ENCODE results near the gene TMOD2. TPM values are rescaled to one million over a fixed set of nuclear protein-coding genes. Genes with fewer than 3 reads are reported as not detected.

TMOD2 gene
- total RNA-seq, 1 donor from 2014 or later = 8.4 TPM

- Histone ChIP-seq H3K9ac (ENCODE audit: low read depth in 1 of 3, low read length in 3 of 3) (no peak overlapping the region), H3K27me3 (ENCODE audit: control insufficient read depth in 3 of 3, insufficient read depth in 3 of 3, low read length in 3 of 3) (no peaks in the 10 kb centered on the region), H3K4me3 (ENCODE audit: low read length in 3 of 3) (no peak overlapping the region), H3K4me1 (ENCODE audit: control insufficient read depth in 3 of 3, insufficient read depth in 3 of 3, low read length in 3 of 3) (peaks cover 6 to 22% (median 13%) of the 10 kb centered on the region in 3 donors), H3K27ac (ENCODE audit: low read depth, low read length) (no peak overlapping the region), H3K9me3 (ENCODE audit: control insufficient read depth in 3 of 3, low read length in 3 of 3) (no peaks in the 10 kb centered on the region), H3K36me3 (ENCODE audit: control insufficient read depth in 3 of 3, insufficient read depth in 3 of 3, low read length in 3 of 3) (no peaks in the 10 kb centered on the region)
These were observed 93.5 kb downstream of the TMOD2 start for GRCh38 chr15:51844747-51845426.

GRCh38 chr15:51846066-51846462 lies 94.7 kb downstream of the TMOD2 start:
- H3K9me3 ChIP-seq (ENCODE audit: control insufficient read depth in 3 of 3, low read length in 3 of 3) = no peaks in the 10 kb centered on the region
- H3K9ac ChIP-seq (ENCODE audit: low read depth in 1 of 3, low read length in 3 of 3) = no peak overlapping the region
- no peaks in the 10 kb centered on the region for H3K27me3 ChIP-seq (ENCODE audit: control insufficient read depth in 3 of 3, insufficient read depth in 3 of 3, low read length in 3 of 3)
- H3K27ac ChIP-seq (ENCODE audit: low read depth, low read length) = no peak overlapping the region
- no peak overlapping the region for H3K4me3 ChIP-seq (ENCODE audit: low read length in 3 of 3)
- no peaks in the 10 kb centered on the region for H3K36me3 ChIP-seq (ENCODE audit: control insufficient read depth in 3 of 3, insufficient read depth in 3 of 3, low read length in 3 of 3)
- H3K4me1 ChIP-seq (ENCODE audit: control insufficient read depth in 3 of 3, insufficient read depth in 3 of 3, low read length in 3 of 3) = peaks cover 5 to 22% (median 13%) of the 10 kb centered on the region in 3 donors

DNA sequence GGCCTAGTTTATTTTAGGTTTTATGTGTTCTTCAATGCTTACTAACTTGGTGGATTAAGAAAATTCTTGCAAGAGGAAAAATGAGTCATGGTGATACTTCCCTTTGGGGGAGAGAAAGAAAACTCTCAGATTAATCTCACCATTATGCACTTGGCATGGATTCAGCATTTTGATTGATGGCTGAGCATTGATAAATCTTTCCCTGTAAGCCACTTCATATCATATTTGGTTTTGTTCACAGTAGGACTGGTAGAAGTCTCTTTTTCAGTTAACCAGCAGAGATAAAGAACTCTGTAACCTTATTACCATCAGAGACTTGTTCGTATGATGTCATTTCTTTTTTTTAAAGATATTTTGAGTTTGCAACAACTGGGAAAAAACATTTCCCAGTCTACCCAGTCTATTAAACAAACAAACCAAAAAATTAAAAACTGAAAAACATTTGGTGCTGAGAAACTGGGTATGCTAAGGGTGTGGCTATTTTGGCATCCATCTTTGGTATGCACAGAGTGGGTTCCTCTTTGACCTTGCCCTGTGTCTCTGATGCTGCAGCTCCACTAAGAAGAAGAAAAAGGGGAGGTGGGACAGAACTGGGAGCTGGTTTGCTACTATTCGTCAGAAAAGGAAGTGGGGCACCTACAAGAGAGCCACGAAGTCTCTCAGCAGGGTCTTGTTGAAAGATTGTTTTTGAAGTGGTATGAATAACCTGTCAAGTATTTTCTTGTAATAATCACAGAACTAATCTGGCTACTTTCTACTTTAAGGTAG lies 95.2 kb downstream of the TMOD2 start:
- no peaks in the 10 kb centered on the region for H3K9me3 ChIP-seq (ENCODE audit: control insufficient read depth in 3 of 3, low read length in 3 of 3)
- H3K27me3 ChIP-seq (ENCODE audit: control insufficient read depth in 3 of 3, insufficient read depth in 3 of 3, low read length in 3 of 3) = no peaks in the 10 kb centered on the region
- peak overlapping the region; percentile 46 for H3K27ac ChIP-seq (ENCODE audit: low read depth, low read length)
- H3K4me1 ChIP-seq (ENCODE audit: control insufficient read depth in 3 of 3, insufficient read depth in 3 of 3, low read length in 3 of 3) = peaks cover 5 to 22% (median 13%) of the 10 kb centered on the region in 3 donors
- H3K9ac ChIP-seq (ENCODE audit: low read depth in 1 of 3, low read length in 3 of 3) = no peak overlapping the region
- no peaks in the 10 kb centered on the region for H3K36me3 ChIP-seq (ENCODE audit: control insufficient read depth in 3 of 3, insufficient read depth in 3 of 3, low read length in 3 of 3)
- H3K4me3 ChIP-seq (ENCODE audit: low read length in 3 of 3) = no peak overlapping the region

GRCh38 chr15:51848811-51849210 lies 97.4 kb downstream of the TMOD2 start:
- peaks cover 5 to 9% (median 6%) of the 10 kb centered on the region in 3 donors for H3K4me1 ChIP-seq (ENCODE audit: control insufficient read depth in 3 of 3, insufficient read depth in 3 of 3, low read length in 3 of 3)
- H3K4me3 ChIP-seq (ENCODE audit: low read length in 3 of 3) = no peak overlapping the region
- H3K27me3 ChIP-seq (ENCODE audit: control insufficient read depth in 3 of 3, insufficient read depth in 3 of 3, low read length in 3 of 3) = no peaks in the 10 kb centered on the region
- H3K36me3 ChIP-seq (ENCODE audit: control insufficient read depth in 3 of 3, insufficient read depth in 3 of 3, low read length in 3 of 3) = no peaks in the 10 kb centered on the region
- H3K9me3 ChIP-seq (ENCODE audit: control insufficient read depth in 3 of 3, low read length in 3 of 3) = no peaks in the 10 kb centered on the region
- no peak overlapping the region for H3K9ac ChIP-seq (ENCODE audit: low read depth in 1 of 3, low read length in 3 of 3)
- H3K27ac ChIP-seq (ENCODE audit: low read depth, low read length) = no peak overlapping the region

GRCh38 chr15:51849860-51850259 lies 98.5 kb downstream of the TMOD2 start:
- Histone ChIP-seq H3K27me3 (ENCODE audit: control insufficient read depth in 3 of 3, insufficient read depth in 3 of 3, low read length in 3 of 3) (no peaks in the 10 kb centered on the region), H3K4me1 (ENCODE audit: control insufficient read depth in 3 of 3, insufficient read depth in 3 of 3, low read length in 3 of 3) (peaks cover 5 to 9% (median 6%) of the 10 kb centered on the region in 3 donors), H3K36me3 (ENCODE audit: control insufficient read depth in 3 of 3, insufficient read depth in 3 of 3, low read length in 3 of 3) (no peaks in the 10 kb centered on the region), H3K9me3 (ENCODE audit: control insufficient read depth in 3 of 3, low read length in 3 of 3) (no peaks in the 10 kb centered on the region), H3K27ac (ENCODE audit: low read depth, low read length) (no peak overlapping the region), H3K4me3 (ENCODE audit: low read length in 3 of 3) (no peak overlapping the region), H3K9ac (ENCODE audit: low read depth in 1 of 3, low read length in 3 of 3) (no peak overlapping the region)

DNA sequence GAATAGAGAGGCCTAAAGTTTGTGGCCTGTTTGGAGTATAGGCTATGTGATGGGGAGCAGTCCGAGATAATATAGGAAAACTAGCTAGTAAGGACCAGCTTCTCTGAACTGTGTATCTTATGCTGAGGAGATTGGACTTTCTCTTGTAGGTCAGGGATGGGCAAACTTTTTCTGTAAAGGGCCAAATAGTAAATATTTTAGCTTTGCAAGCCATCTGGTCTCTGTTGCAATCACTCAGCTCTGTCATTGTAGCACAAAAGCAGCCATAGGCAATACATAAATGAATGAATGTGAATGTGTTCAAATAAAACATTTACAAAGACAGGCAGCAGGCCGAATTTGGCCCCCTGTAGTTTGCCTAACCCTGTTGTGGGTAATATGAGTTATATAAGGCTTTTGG lies 102.6 kb downstream of the TMOD2 start:
- Histone ChIP-seq H3K27ac (ENCODE audit: low read depth, low read length) (no peak overlapping the region), H3K9ac (ENCODE audit: low read depth in 1 of 3, low read length in 3 of 3) (no peak overlapping the region), H3K9me3 (ENCODE audit: control insufficient read depth in 3 of 3, low read length in 3 of 3) (no peaks in the 10 kb centered on the region), H3K36me3 (ENCODE audit: control insufficient read depth in 3 of 3, insufficient read depth in 3 of 3, low read length in 3 of 3) (no peaks in the 10 kb centered on the region), H3K4me3 (ENCODE audit: low read length in 3 of 3) (no peak overlapping the region), H3K27me3 (ENCODE audit: control insufficient read depth in 3 of 3, insufficient read depth in 3 of 3, low read length in 3 of 3) (no peaks in the 10 kb centered on the region), H3K4me1 (ENCODE audit: control insufficient read depth in 3 of 3, insufficient read depth in 3 of 3, low read length in 3 of 3) (peaks cover 0 to 3% (median 3%) of the 10 kb centered on the region in 3 donors)

DNA sequence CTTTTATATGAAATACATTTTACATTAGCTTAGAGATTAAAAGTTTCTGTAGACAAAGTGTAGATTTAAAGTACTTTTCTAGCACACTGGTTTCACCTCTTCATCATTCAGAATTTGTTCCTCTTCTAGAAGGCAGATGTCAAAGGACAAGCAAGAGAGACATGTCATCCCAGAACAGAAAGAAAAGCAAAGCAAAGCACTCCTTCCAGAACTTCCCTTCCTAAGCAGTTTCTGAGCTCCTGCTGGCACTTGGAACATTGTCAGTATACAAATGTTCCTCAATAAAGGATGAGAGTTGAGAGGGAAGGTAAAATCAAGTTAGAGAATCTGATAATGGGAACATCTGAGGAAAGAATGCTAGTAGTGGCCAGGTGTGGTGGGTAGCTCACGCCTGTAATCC lies 104.2 kb downstream of the TMOD2 start:
- H3K4me1 ChIP-seq (ENCODE audit: control insufficient read depth in 3 of 3, insufficient read depth in 3 of 3, low read length in 3 of 3) = peaks cover 0 to 3% (median 0%) of the 10 kb centered on the region in 3 donors
- H3K9ac ChIP-seq (ENCODE audit: low read depth in 1 of 3, low read length in 3 of 3) = no peak overlapping the region
- no peaks in the 10 kb centered on the region for H3K36me3 ChIP-seq (ENCODE audit: control insufficient read depth in 3 of 3, insufficient read depth in 3 of 3, low read length in 3 of 3)
- H3K27me3 ChIP-seq (ENCODE audit: control insufficient read depth in 3 of 3, insufficient read depth in 3 of 3, low read length in 3 of 3) = no peaks in the 10 kb centered on the region
- no peaks in the 10 kb centered on the region for H3K9me3 ChIP-seq (ENCODE audit: control insufficient read depth in 3 of 3, low read length in 3 of 3)
- no peak overlapping the region for H3K4me3 ChIP-seq (ENCODE audit: low read length in 3 of 3)
- no peak overlapping the region for H3K27ac ChIP-seq (ENCODE audit: low read depth, low read length)

GRCh38 chr15:51856714-51857380 lies 105.5 kb downstream of the TMOD2 start:
- Histone ChIP-seq H3K27ac (ENCODE audit: low read depth, low read length) (no peak overlapping the region), H3K9me3 (ENCODE audit: control insufficient read depth in 3 of 3, low read length in 3 of 3) (no peaks in the 10 kb centered on the region), H3K4me1 (ENCODE audit: control insufficient read depth in 3 of 3, insufficient read depth in 3 of 3, low read length in 3 of 3) (peaks cover 0 to 3% (median 0%) of the 10 kb centered on the region in 3 donors), H3K4me3 (ENCODE audit: low read length in 3 of 3) (no peak overlapping the region), H3K36me3 (ENCODE audit: control insufficient read depth in 3 of 3, insufficient read depth in 3 of 3, low read length in 3 of 3) (no peaks in the 10 kb centered on the region), H3K9ac (ENCODE audit: low read depth in 1 of 3, low read length in 3 of 3) (no peak overlapping the region), H3K27me3 (ENCODE audit: control insufficient read depth in 3 of 3, insufficient read depth in 3 of 3, low read length in 3 of 3) (no peaks in the 10 kb centered on the region)

GRCh38 chr15:51861557-51862359 lies 110.4 kb downstream of the TMOD2 start:
- no peaks in the 10 kb centered on the region for H3K27me3 ChIP-seq (ENCODE audit: control insufficient read depth in 3 of 3, insufficient read depth in 3 of 3, low read length in 3 of 3)
- no peaks in the 10 kb centered on the region for H3K9me3 ChIP-seq (ENCODE audit: control insufficient read depth in 3 of 3, low read length in 3 of 3)
- H3K4me1 ChIP-seq (ENCODE audit: control insufficient read depth in 3 of 3, insufficient read depth in 3 of 3, low read length in 3 of 3) = no peaks in the 10 kb centered on the region
- H3K27ac ChIP-seq (ENCODE audit: low read depth, low read length) = no peak overlapping the region
- no peak overlapping the region for H3K4me3 ChIP-seq (ENCODE audit: low read length in 3 of 3)
- H3K36me3 ChIP-seq (ENCODE audit: control insufficient read depth in 3 of 3, insufficient read depth in 3 of 3, low read length in 3 of 3) = peaks cover 0 to 20% (median 11%) of the 10 kb centered on the region in 3 donors
- no peak overlapping the region for H3K9ac ChIP-seq (ENCODE audit: low read depth in 1 of 3, low read length in 3 of 3)

Measured in skeletal muscle tissue (tissue), 4 donors.